ENCODE data around the gene FBXL16.

DNA sequence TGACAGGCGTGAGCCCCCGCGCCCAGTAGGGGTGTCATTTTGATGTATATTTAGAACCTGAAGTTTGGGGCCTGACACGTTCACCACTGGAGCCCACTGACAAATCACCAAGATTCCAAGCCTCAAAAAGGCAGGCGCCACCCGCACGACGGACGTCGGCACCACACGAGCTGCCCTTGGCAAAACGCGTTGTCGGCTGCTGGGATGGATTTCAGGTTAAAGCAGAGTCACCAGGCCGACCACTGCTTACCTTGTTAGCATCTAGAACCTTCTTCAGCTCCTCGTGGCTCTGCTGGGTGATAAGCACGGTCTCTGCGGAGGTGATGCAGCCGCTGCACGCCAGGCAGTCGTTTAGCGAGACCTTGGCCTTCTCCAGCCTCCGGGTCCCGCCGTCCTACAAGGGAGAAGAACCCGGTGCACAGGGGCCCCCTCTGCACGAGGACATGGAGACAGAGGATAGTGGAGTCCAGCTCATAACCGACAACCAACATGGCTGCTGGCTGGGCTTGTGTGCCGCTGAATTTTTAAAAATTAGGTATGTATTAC, 31.4 kb upstream of the FBXL16 start:
- TF ChIP-seq, protein P1, sequence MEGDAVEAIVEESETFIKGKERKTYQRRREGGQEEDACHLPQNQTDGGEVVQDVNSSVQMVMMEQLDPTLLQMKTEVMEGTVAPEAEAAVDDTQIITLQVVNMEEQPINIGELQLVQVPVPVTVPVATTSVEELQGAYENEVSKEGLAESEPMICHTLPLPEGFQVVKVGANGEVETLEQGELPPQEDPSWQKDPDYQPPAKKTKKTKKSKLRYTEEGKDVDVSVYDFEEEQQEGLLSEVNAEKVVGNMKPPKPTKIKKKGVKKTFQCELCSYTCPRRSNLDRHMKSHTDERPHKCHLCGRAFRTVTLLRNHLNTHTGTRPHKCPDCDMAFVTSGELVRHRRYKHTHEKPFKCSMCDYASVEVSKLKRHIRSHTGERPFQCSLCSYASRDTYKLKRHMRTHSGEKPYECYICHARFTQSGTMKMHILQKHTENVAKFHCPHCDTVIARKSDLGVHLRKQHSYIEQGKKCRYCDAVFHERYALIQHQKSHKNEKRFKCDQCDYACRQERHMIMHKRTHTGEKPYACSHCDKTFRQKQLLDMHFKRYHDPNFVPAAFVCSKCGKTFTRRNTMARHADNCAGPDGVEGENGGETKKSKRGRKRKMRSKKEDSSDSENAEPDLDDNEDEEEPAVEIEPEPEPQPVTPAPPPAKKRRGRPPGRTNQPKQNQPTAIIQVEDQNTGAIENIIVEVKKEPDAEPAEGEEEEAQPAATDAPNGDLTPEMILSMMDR (IDR thresholded peaks at IDR 0.05; ENCODE audit: low read depth, low read length, poor library complexity, severe bottlenecking) = no peak
- TF ChIP-seq EZH2phosphoT487 (IDR thresholded peaks at IDR 0.05; ENCODE audit: borderline replicate concordance, low read length) = no peak
